K562 (cell line): ENCODE data around the gene NUBPL.

Experiments used
- ATF4 ChIP-seq: fragments of 450-650 bp; formaldehyde crosslinking; IDR thresholded peaks from 2 replicates; pipeline ENCODE4 v1.4.0; 2022; ENCODE audit warnings: mild to moderate bottlenecking, moderate library complexity
- CTCF ChIP-seq, 3 experiments: IDR thresholded peaks in 2 of 3; conservative IDR thresholded peaks in 1 of 3; 2 replicates each; pipeline ENCODE4 v1.5.1; 2011 to 2012; ENCODE audit warnings: low read length in 3 of 3, mild to moderate bottlenecking in 3 of 3, control low read depth in 2 of 3, improper control_type of control experiment in 1 of 3, inconsistent platforms in 1 of 3, low read depth in 1 of 3, mixed read lengths in 1 of 3, moderate library complexity in 1 of 3; ENCODE audit not compliant: insufficient read depth in 2 of 3
- EP300 ChIP-seq: IDR thresholded peaks from 2 replicates; pipeline ENCODE4 v1.6.1; 2012; ENCODE audit warnings: low read length, improper control_type of control experiment
- FOXP4 ChIP-seq: sonication (generic); formaldehyde crosslinking; IDR thresholded peaks from 2 replicates; pipeline ENCODE4 v1.8.0; 2022; ENCODE audit warnings: mild to moderate bottlenecking, missing genetic modification reagents, borderline replicate concordance
- HINFP ChIP-seq: fragments of 450-650 bp; conservative IDR thresholded peaks from 2 replicates; pipeline ENCODE4 v1.6.1; 2016; ENCODE audit warnings: missing genetic modification characterization, low read depth, mild to moderate bottlenecking, control low read depth, missing compliant biosample characterization
- NBN ChIP-seq: fragments of 450-650 bp; IDR thresholded peaks from 2 replicates; pipeline ENCODE4 v1.6.1; 2016; ENCODE audit warnings: low read depth, mild to moderate bottlenecking
- POLR2A ChIP-seq: fragments of 450-650 bp; conservative IDR thresholded peaks from 2 replicates; pipeline ENCODE4 v1.6.1; 2016
- THRB ChIP-seq: fragments of 450-650 bp; formaldehyde crosslinking; conservative IDR thresholded peaks from 2 replicates; pipeline ENCODE4 v1.4.0; 2022; ENCODE audit warnings: mild to moderate bottlenecking, missing genetic modification characterization

GRCh38 chr14:31690056-31690455, 128.9 kb downstream of the NUBPL start:
- no peak for TF ChIP-seq HINFP (tag)
- no peak for TF ChIP-seq POLR2A
- no peak for TF ChIP-seq NBN
- no peak for TF ChIP-seq FOXP4 (CRISPR knock-in tag)
- no peak for TF ChIP-seq ATF4 (CRISPR knock-in tag)
- TF ChIP-seq THRB (CRISPR knock-in tag) = no peak
- TF ChIP-seq CTCF (IDR thresholded peaks at IDR 0.05 in 2 of 3, conservative IDR thresholded peaks at IDR 0.05 in 1 of 3; ENCODE audit: insufficient read depth in 2 of 3, low read depth in 1 of 3, low read length in 3 of 3) = no peak
- TF ChIP-seq EP300 = no peak
